Measurements from ENCODE around the gene NFIA.

DNA sequence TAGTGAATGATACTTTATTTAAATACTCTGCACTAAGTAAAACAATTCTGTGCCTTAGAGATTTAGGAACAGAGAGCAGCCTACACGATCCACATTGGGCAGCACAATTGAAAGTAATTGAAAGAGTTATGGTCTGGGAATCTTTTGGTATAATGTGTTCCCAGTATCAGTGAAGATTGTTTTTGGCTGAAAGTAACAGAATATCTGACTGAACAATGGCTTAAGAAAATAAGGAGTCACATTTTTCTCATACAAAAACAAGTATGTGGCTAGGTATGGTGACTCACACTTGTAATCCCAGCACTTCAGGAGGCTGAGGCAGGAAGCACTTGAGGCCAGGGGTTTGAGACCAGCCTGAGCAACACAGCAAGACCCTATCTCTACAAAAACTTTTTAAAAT is 306.2 kb downstream of the NFIA start:
- TF ChIP-seq EGR1 (IDR thresholded peaks at IDR 0.05) (no peak), CREB1 (IDR thresholded peaks at IDR 0.05; ENCODE audit: low read depth) (no peak), CEBPB (IDR thresholded peaks at IDR 0.05) (no peak), EP300 (IDR thresholded peaks at IDR 0.05; ENCODE audit: borderline replicate concordance) (no peak), TAF1 (IDR thresholded peaks at IDR 0.05; ENCODE audit: low read depth) (no peak)
- TF ChIP-seq, protein P1, sequence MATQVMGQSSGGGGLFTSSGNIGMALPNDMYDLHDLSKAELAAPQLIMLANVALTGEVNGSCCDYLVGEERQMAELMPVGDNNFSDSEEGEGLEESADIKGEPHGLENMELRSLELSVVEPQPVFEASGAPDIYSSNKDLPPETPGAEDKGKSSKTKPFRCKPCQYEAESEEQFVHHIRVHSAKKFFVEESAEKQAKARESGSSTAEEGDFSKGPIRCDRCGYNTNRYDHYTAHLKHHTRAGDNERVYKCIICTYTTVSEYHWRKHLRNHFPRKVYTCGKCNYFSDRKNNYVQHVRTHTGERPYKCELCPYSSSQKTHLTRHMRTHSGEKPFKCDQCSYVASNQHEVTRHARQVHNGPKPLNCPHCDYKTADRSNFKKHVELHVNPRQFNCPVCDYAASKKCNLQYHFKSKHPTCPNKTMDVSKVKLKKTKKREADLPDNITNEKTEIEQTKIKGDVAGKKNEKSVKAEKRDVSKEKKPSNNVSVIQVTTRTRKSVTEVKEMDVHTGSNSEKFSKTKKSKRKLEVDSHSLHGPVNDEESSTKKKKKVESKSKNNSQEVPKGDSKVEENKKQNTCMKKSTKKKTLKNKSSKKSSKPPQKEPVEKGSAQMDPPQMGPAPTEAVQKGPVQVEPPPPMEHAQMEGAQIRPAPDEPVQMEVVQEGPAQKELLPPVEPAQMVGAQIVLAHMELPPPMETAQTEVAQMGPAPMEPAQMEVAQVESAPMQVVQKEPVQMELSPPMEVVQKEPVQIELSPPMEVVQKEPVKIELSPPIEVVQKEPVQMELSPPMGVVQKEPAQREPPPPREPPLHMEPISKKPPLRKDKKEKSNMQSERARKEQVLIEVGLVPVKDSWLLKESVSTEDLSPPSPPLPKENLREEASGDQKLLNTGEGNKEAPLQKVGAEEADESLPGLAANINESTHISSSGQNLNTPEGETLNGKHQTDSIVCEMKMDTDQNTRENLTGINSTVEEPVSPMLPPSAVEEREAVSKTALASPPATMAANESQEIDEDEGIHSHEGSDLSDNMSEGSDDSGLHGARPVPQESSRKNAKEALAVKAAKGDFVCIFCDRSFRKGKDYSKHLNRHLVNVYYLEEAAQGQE (IDR thresholded peaks at IDR 0.05; ENCODE audit: low read depth) = no peak

All from Ishikawa (cell line).